SK-N-SH (cell line): Measurements from ENCODE around the gene BRINP1.

Experiments
- CTCF ChIP-seq: fragments of 200-600 bp; sonication (generic); IDR thresholded peaks from 2 replicates; pipeline ENCODE4 v1.6.1; 2017; ENCODE audit warnings: antibody characterized with exemption, mild to moderate bottlenecking, moderate library complexity
- EZH2phosphoT487 ChIP-seq: fragments of 200-600 bp; sonication (generic); IDR thresholded peaks from 2 replicates; pipeline ENCODE4 v1.6.1; 2017; ENCODE audit warnings: low read depth, mixed run types, mild to moderate bottlenecking, antibody characterized with exemption, moderate library complexity, borderline replicate concordance
- MXI1 ChIP-seq: IDR thresholded peaks from 2 replicates; pipeline ENCODE4 v1.6.1; 2012; ENCODE audit warnings: mild to moderate bottlenecking, low read depth, low read length, improper control_type of control experiment
- NRF1 ChIP-seq: IDR thresholded peaks from 2 replicates; pipeline ENCODE4 v1.6.1; 2012; ENCODE audit warnings: low read depth, mild to moderate bottlenecking, low read length
- TF ChIP-seq, protein P1 (sequence below): IDR thresholded peaks from 2 replicates; pipeline ENCODE4; 2012

- TF ChIP-seq CTCF (no peak), NRF1 (no peak), EZH2phosphoT487 (no peak), MXI1 (no peak)
- TF ChIP-seq, protein P1, sequence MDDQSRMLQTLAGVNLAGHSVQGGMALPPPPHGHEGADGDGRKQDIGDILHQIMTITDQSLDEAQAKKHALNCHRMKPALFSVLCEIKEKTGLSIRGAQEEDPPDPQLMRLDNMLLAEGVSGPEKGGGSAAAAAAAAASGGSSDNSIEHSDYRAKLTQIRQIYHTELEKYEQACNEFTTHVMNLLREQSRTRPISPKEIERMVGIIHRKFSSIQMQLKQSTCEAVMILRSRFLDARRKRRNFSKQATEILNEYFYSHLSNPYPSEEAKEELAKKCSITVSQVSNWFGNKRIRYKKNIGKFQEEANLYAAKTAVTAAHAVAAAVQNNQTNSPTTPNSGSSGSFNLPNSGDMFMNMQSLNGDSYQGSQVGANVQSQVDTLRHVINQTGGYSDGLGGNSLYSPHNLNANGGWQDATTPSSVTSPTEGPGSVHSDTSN = no peak
Observed at GRCh38 chr9:119284118-119284517, 85.1 kb downstream of the BRINP1 start.
